H9 (cell line): ENCODE measurements around the gene WBP1. TPM values are rescaled to one million over a fixed set of nuclear protein-coding genes. Genes with fewer than 3 reads are reported as not detected.

Source experiments
- DNase-seq: peaks from one replicate; pipeline ENCODE4 v3.0.0-alpha.2; 2017
- H2AFZ ChIP-seq: one replicate; pipeline ENCODE4 v1.6.1; 2013; ENCODE audit warnings: mild to moderate bottlenecking, low read length, control low read depth, moderate library complexity
- H2AK5ac ChIP-seq: 2 replicates; pipeline ENCODE4 v1.6.1; 2013; ENCODE audit warnings: low read length, control low read depth, mixed read lengths; ENCODE audit not compliant: insufficient read length
- H2BK120ac ChIP-seq: one replicate; pipeline ENCODE4 v1.6.1; 2013; ENCODE audit warnings: low read depth, mild to moderate bottlenecking, low read length, control low read depth, inconsistent platforms; ENCODE audit not compliant: poor library complexity, severe bottlenecking
- H2BK12ac ChIP-seq: 2 replicates; pipeline ENCODE4 v1.6.1; 2013; ENCODE audit warnings: low read length, control low read depth, mixed read lengths, low read depth; ENCODE audit not compliant: insufficient read length
- H2BK15ac ChIP-seq: 2 replicates; pipeline ENCODE4 v1.6.1; 2013; ENCODE audit warnings: low read depth, low read length, control low read depth
- H2BK20ac ChIP-seq: one replicate; pipeline ENCODE4 v1.6.1; 2013; ENCODE audit warnings: low read depth, mild to moderate bottlenecking, low read length, control low read depth, inconsistent platforms; ENCODE audit not compliant: poor library complexity, severe bottlenecking
- H2BK5ac ChIP-seq: 2 replicates; pipeline ENCODE4 v1.6.1; 2013; ENCODE audit warnings: low read length, control low read depth, mixed read lengths; ENCODE audit not compliant: insufficient read length
- H3K14ac ChIP-seq: 2 replicates; pipeline ENCODE4 v1.6.1; 2013; ENCODE audit warnings: low read length, control low read depth; ENCODE audit not compliant: insufficient read depth
- H3K18ac ChIP-seq: 2 replicates; pipeline ENCODE4 v1.6.1; 2013; ENCODE audit warnings: low read depth, mild to moderate bottlenecking, mixed read lengths, low read length, control low read depth; ENCODE audit not compliant: insufficient read length
- H3K23ac ChIP-seq: 2 replicates; pipeline ENCODE4 v1.6.1; 2013; ENCODE audit warnings: low read length, control low read depth, mixed read lengths, low read depth; ENCODE audit not compliant: insufficient read length
- H3K23me2 ChIP-seq: 2 replicates; pipeline ENCODE4 v1.6.1; 2013; ENCODE audit warnings: low read depth, mild to moderate bottlenecking, mixed read lengths, low read length, control low read depth; ENCODE audit not compliant: insufficient read length, poor library complexity, severe bottlenecking
- H3K27ac ChIP-seq: 2 replicates; pipeline ENCODE4 v1.5.1; 2013; ENCODE audit warnings: low read length, control low read depth, mixed read lengths, low read depth; ENCODE audit not compliant: insufficient read length
- H3K27me3 ChIP-seq: 2 replicates; pipeline ENCODE4 v1.6.1; 2013; ENCODE audit warnings: low read length, control low read depth, inconsistent platforms; ENCODE audit not compliant: insufficient read depth
- H3K4ac ChIP-seq: 2 replicates; pipeline ENCODE4 v1.6.1; 2013; ENCODE audit warnings: low read depth, mild to moderate bottlenecking, control low read depth, inconsistent platforms, low read length, moderate library complexity
- H3K4me1 ChIP-seq: 2 replicates; pipeline ENCODE4 v1.6.1; 2013; ENCODE audit warnings: low read length, control low read depth, inconsistent platforms; ENCODE audit not compliant: insufficient read depth
- H3K4me2 ChIP-seq: 2 replicates; pipeline ENCODE4 v1.6.1; 2013; ENCODE audit warnings: low read length, control low read depth, mixed read lengths; ENCODE audit not compliant: insufficient read length, insufficient read depth
- H3K56ac ChIP-seq: 2 replicates; pipeline ENCODE4 v1.6.1; 2013; ENCODE audit warnings: low read depth, mild to moderate bottlenecking, mixed read lengths, low read length, control low read depth; ENCODE audit not compliant: insufficient read length
- H3K79me1 ChIP-seq: 2 replicates; pipeline ENCODE4 v1.6.1; 2013; ENCODE audit warnings: low read depth, mild to moderate bottlenecking, moderate library complexity, low read length, control low read depth, inconsistent platforms; ENCODE audit not compliant: insufficient read depth, poor library complexity, severe bottlenecking
- H3K79me2 ChIP-seq: 2 replicates; pipeline ENCODE4 v1.6.1; 2013; ENCODE audit warnings: low read length, control low read depth, inconsistent platforms; ENCODE audit not compliant: insufficient read depth
- H3K9ac ChIP-seq: 2 replicates; pipeline ENCODE4 v1.6.1; 2013; ENCODE audit warnings: low read length, control low read depth, mixed read lengths; ENCODE audit not compliant: insufficient read length; ENCODE audit errors: extremely low read depth
- H3K9me3 ChIP-seq: one replicate; pipeline ENCODE4 v1.6.1; 2013; ENCODE audit warnings: low read depth, low read length, inconsistent platforms; ENCODE audit not compliant: control insufficient read depth
- H3T11ph ChIP-seq: one replicate; pipeline ENCODE4 v1.6.1; 2013; ENCODE audit warnings: mild to moderate bottlenecking, low read length, control low read depth, inconsistent platforms
- H4K20me1 ChIP-seq: one replicate; pipeline ENCODE4 v1.6.1; 2013; ENCODE audit not compliant: control insufficient read depth, insufficient read length, insufficient read depth
- H4K5ac ChIP-seq: 2 replicates; pipeline ENCODE4 v1.6.1; 2013; ENCODE audit warnings: low read depth, mild to moderate bottlenecking, mixed read lengths, low read length, control low read depth; ENCODE audit not compliant: insufficient read length
- H4K8ac ChIP-seq: replicated peaks from 2 replicates; pipeline ENCODE4 v1.6.1; 2013; ENCODE audit warnings: low read length, control low read depth, mixed read lengths, low read depth; ENCODE audit not compliant: insufficient read length
- H4K91ac ChIP-seq: 2 replicates; pipeline ENCODE4 v1.6.1; 2013; ENCODE audit warnings: low read depth, mild to moderate bottlenecking, moderate library complexity, mixed read lengths, low read length, control low read depth; ENCODE audit not compliant: insufficient read length
- H3K27ac Mint-ChIP-seq, 3 experiments: 2 replicates in 2 of 3; 3 replicates in 1 of 3; pipeline ENCODE4 v1.8.0; 2020 to 2021; ENCODE audit warnings: mixed read lengths in 3 of 3, mild to moderate bottlenecking in 1 of 3, moderate library complexity in 1 of 3
- H3K27me3 Mint-ChIP-seq: 2 replicates; pipeline ENCODE4 v1.8.0; 2021; ENCODE audit warnings: low read depth, mild to moderate bottlenecking, moderate library complexity, mixed read lengths
- H3K36me3 Mint-ChIP-seq, 3 experiments: 2 replicates in 2 of 3; 3 replicates in 1 of 3; pipeline ENCODE4 v1.8.0; 2020 to 2021; ENCODE audit warnings: low read depth in 3 of 3, mixed read lengths in 3 of 3; ENCODE audit not compliant: insufficient read depth in 1 of 3
- H3K4me1 Mint-ChIP-seq, 2 experiments: 2 replicates each; pipeline ENCODE4 v1.8.0; 2020; ENCODE audit warnings: mixed read lengths in 2 of 2
- H3K4me3 Mint-ChIP-seq, 2 experiments: 2 replicates in 1 of 2; 3 replicates in 1 of 2; pipeline ENCODE4 v1.8.0; 2020 to 2021; ENCODE audit warnings: mild to moderate bottlenecking in 2 of 2, mixed read lengths in 2 of 2, moderate library complexity in 1 of 2
- H3K9me3 Mint-ChIP-seq, 2 experiments: 2 replicates in 1 of 2; 3 replicates in 1 of 2; pipeline ENCODE4 v1.8.0; 2020; ENCODE audit warnings: mild to moderate bottlenecking in 2 of 2, mixed read lengths in 2 of 2, moderate library complexity in 1 of 2
- CTCF ChIP-seq: fragments of 200-600 bp; sonication (generic); conservative IDR thresholded peaks from 3 replicates; pipeline ENCODE4 v1.8.0; 2021; ENCODE audit warnings: antibody characterized with exemption, mild to moderate bottlenecking
- WGBS: extraction: QIAGEN DNeasy Blood & Tissue Kit; methylation state at CpG from one replicate; pipeline ENCODE4 v1.1.7; 2013; ENCODE audit warnings: missing lambda C conversion rate, low lambda C conversion rate, mixed read lengths; ENCODE audit not compliant: insufficient read length; ENCODE audit errors: extremely low coverage; 5-methylcytosine and 5-hydroxymethylcytosine counted together
- total RNA-seq: library from RNA; stranded (reverse); gene quantifications from 2 replicates; pipeline ENCODE4 v1.2.1, GENCODE V29; 2021

Gene WBP1
- total RNA-seq, 1 experiment from 2014 or later, result 82.1 TPM

GRCh38 chr2:74498500-74499266 lies 40.4 kb downstream of the WBP1 start:
- H3K9me3 ChIP-seq, result no peaks in the 10 kb centered on the region
- H4K91ac ChIP-seq, result no peak overlapping the region
- H4K8ac ChIP-seq, result no peak overlapping the region
- Mint-ChIP-seq H3K4me1 (peaks cover 43 to 54% of the 10 kb centered on the region in 2 experiments), H3K9me3 (peaks cover 0 to 2% of the 10 kb centered on the region in 2 experiments; a peak in 2 of 5 replicates), H3K27ac (0 out of 7 replicates have a peak overlapping the region, but pooled peaks of 1 of the 3 experiments have one; percentile 29), H3K4me3 (peak overlapping the region; percentile 75 to 82), H3K27me3 (peaks cover 94% of the 10 kb centered on the region), H3K36me3 (peaks cover 8 to 12% (median 11%) of the 10 kb centered on the region in 3 experiments)
- no peaks in the 10 kb centered on the region for H4K20me1 ChIP-seq
- no peak overlapping the region for H4K5ac ChIP-seq
- peaks cover 80% of the 10 kb centered on the region for H3K27me3 ChIP-seq
- H2BK120ac ChIP-seq, result no peak overlapping the region
- H3K9ac ChIP-seq, result no peak overlapping the region
- H2BK12ac ChIP-seq, result no peak overlapping the region
- H3K79me1 ChIP-seq, result no peaks in the 10 kb centered on the region
- no peak overlapping the region for H3K4ac ChIP-seq
- H3K56ac ChIP-seq, result no peak overlapping the region
- H2BK15ac ChIP-seq, result no peak overlapping the region
- H3K18ac ChIP-seq, result no peak overlapping the region
- no peaks in the 10 kb centered on the region for H3K79me2 ChIP-seq
- no peaks in the 10 kb centered on the region for H3K4me1 ChIP-seq
- TF ChIP-seq CTCF, result no peak
- no peak overlapping the region for H3K27ac ChIP-seq
- peak; percentile 79 for DNase-seq
- H3T11ph ChIP-seq, result no peak overlapping the region
- no peak overlapping the region for H2AK5ac ChIP-seq
- no peak overlapping the region for H3K23ac ChIP-seq
- WGBS, result no CpG with 5 or more reads among the region's 41 CpGs
- H3K4me2 ChIP-seq, result peak overlapping the region; percentile 59
- H2BK5ac ChIP-seq, result no peak overlapping the region
- no peak overlapping the region for H2BK20ac ChIP-seq
- H3K23me2 ChIP-seq, result peaks cover 39% of the 10 kb centered on the region
- H2AFZ ChIP-seq, result no peak overlapping the region
- H3K14ac ChIP-seq, result no peak overlapping the region
